ENCODE results near the gene TMCO4. TPM values are rescaled to one million over a fixed set of nuclear protein-coding genes. Genes with fewer than 3 reads are reported as not detected.

Gene TMCO4
- total and polyA plus RNA-seq, 2 of the 8 experiments (the other 6 are each of a cell fraction or from before 2014, with no cell fraction given) = 3.0 to 3.1 TPM

- no peak for TF ChIP-seq NANOG (IDR thresholded peaks at IDR 0.05; ENCODE audit: insufficient read depth, low read depth, low read length, poor library complexity, severe bottlenecking)
- TF ChIP-seq RXRA (IDR thresholded peaks at IDR 0.05; ENCODE audit: insufficient read depth, low read depth, low read length) = no peak
- TF ChIP-seq EZH2 (IDR thresholded peaks at IDR 0.05; ENCODE audit: low read depth, low read length, severe bottlenecking) = no peak
- TF ChIP-seq USF2 (IDR thresholded peaks at IDR 0.05; ENCODE audit: low read length) = no peak
- no peak for TF ChIP-seq CTBP2 (IDR thresholded peaks at IDR 0.05; ENCODE audit: borderline replicate concordance, insufficient read depth, insufficient read length, low read length)
- no peak for TF ChIP-seq SIN3A (conservative IDR thresholded peaks at IDR 0.05 in 1 of 2, IDR thresholded peaks at IDR 0.05 in 1 of 2; ENCODE audit: low read depth in 1 of 2, low read length in 2 of 2)
- no peak for TF ChIP-seq POU5F1 (IDR thresholded peaks at IDR 0.05; ENCODE audit: low read depth, low read length)
- TF ChIP-seq BCL11A (IDR thresholded peaks at IDR 0.05; ENCODE audit: low read depth in 2 of 2, low read length in 2 of 2) = no peak
Measured at GRCh38 chr1:19775317-19775716, 24.4 kb downstream of the TMCO4 start (continued).

Data from H1 (cell line).